ENCODE measurements around the gene KCNK18.

- TF ChIP-seq CTCF (IDR thresholded peaks at IDR 0.05; ENCODE audit: borderline replicate concordance, extremely low read depth, low read length, poor library complexity, severe bottlenecking) (no peak), EZH2 (IDR thresholded peaks at IDR 0.05; ENCODE audit: borderline replicate concordance, low read depth, low read length, severe bottlenecking) (no peak)
Observed at GRCh38 chr10:117170244-117170643, 27.0 kb upstream of the KCNK18 start.
